Neuronal stem cell (in vitro differentiated cells): Measurements from ENCODE around the gene EPB41.

Source experiments
- DNase-seq: peaks from one replicate; pipeline ENCODE4 v3.0.0-alpha.2; 2013; ENCODE audit warnings: low spot score
- H2AFZ ChIP-seq: one replicate; pipeline ENCODE4 v1.6.1; 2013; ENCODE audit warnings: mild to moderate bottlenecking, low read length, inconsistent platforms
- H2AK5ac ChIP-seq: 2 replicates; pipeline ENCODE4 v1.6.1; 2013; ENCODE audit warnings: low read depth, mild to moderate bottlenecking, inconsistent platforms, low read length, moderate library complexity, mixed read lengths
- H2BK120ac ChIP-seq: 2 replicates; pipeline ENCODE4 v1.6.1; 2013; ENCODE audit warnings: low read depth, mild to moderate bottlenecking, inconsistent platforms, low read length, moderate library complexity, mixed read lengths
- H2BK12ac ChIP-seq: one replicate; pipeline ENCODE4 v1.6.1; 2013; ENCODE audit warnings: low read length, inconsistent platforms
- H2BK15ac ChIP-seq: 2 replicates; pipeline ENCODE4 v1.6.1; 2013; ENCODE audit warnings: mild to moderate bottlenecking, low read length, inconsistent platforms, mixed read lengths
- H2BK5ac ChIP-seq: one replicate; pipeline ENCODE4 v1.6.1; 2013; ENCODE audit warnings: inconsistent platforms, mild to moderate bottlenecking, low read length, moderate library complexity
- H3K14ac ChIP-seq: one replicate; pipeline ENCODE4 v1.6.1; 2013; ENCODE audit warnings: low read length, inconsistent platforms
- H3K18ac ChIP-seq: 2 replicates; pipeline ENCODE4 v1.6.1; 2013; ENCODE audit warnings: low read length, inconsistent platforms
- H3K23ac ChIP-seq: 2 replicates; pipeline ENCODE4 v1.6.1; 2013; ENCODE audit warnings: low read depth, mild to moderate bottlenecking, mixed read lengths, low read length, inconsistent platforms; ENCODE audit not compliant: poor library complexity
- H3K27ac ChIP-seq: replicated peaks from 3 replicates; pipeline ENCODE4 v1.5.1; 2013; ENCODE audit warnings: low read length, inconsistent platforms
- H3K27me3 ChIP-seq, 3 experiments: 2 replicates each; pipeline ENCODE4 v1.6.1; 2013; ENCODE audit warnings: low read length in 3 of 3, mild to moderate bottlenecking in 2 of 3, inconsistent platforms in 1 of 3, low read depth in 1 of 3, mixed read lengths in 1 of 3, moderate library complexity in 1 of 3; ENCODE audit not compliant: control insufficient read depth in 3 of 3, insufficient read depth in 3 of 3
- H3K36me3 ChIP-seq, 2 donors: replicated peaks in 1 of 2; 2 replicates each; pipeline ENCODE4 v1.6.1; 2013; ENCODE audit warnings: low read length in 2 of 2; ENCODE audit not compliant: control insufficient read depth in 2 of 2, insufficient read depth in 2 of 2
- H3K4ac ChIP-seq: 2 replicates; pipeline ENCODE4 v1.6.1; 2013; ENCODE audit warnings: inconsistent platforms, mild to moderate bottlenecking, low read length, moderate library complexity
- H3K4me1 ChIP-seq, 2 donors: 1 replicate in 1 of 2; 2 replicates in 1 of 2; pipeline ENCODE4 v1.6.1; 2013; ENCODE audit warnings: low read length in 2 of 2, low read depth in 1 of 2; ENCODE audit not compliant: control insufficient read depth in 2 of 2, insufficient read depth in 1 of 2
- H3K4me2 ChIP-seq: one replicate; pipeline ENCODE4 v1.6.1; 2013; ENCODE audit warnings: mild to moderate bottlenecking, low read length, inconsistent platforms; ENCODE audit not compliant: insufficient read depth, poor library complexity, severe bottlenecking
- H3K4me3 ChIP-seq, 2 donors: 2 replicates each; pipeline ENCODE4 v1.5.1; 2013; ENCODE audit warnings: low read length in 2 of 2, mild to moderate bottlenecking in 2 of 2, inconsistent platforms in 1 of 2, moderate library complexity in 1 of 2
- H3K79me1 ChIP-seq: one replicate; pipeline ENCODE4 v1.6.1; 2013; ENCODE audit warnings: low read depth, mild to moderate bottlenecking, inconsistent platforms, low read length, moderate library complexity
- H3K9ac ChIP-seq: one replicate; pipeline ENCODE4 v1.6.1; 2013; ENCODE audit warnings: mild to moderate bottlenecking, low read depth, low read length, inconsistent platforms; ENCODE audit not compliant: poor library complexity
- H3K9me3 ChIP-seq, 2 donors: replicated peaks in 1 of 2; 2 replicates each; pipeline versions ENCODE3 to v1.6.1; 2013; ENCODE audit warnings: low read length in 2 of 2, mild to moderate bottlenecking in 2 of 2, inconsistent platforms in 1 of 2, low read depth in 1 of 2, mixed read lengths in 1 of 2, moderate library complexity in 1 of 2; ENCODE audit not compliant: control insufficient read depth in 2 of 2, insufficient read depth in 1 of 2
- H4K8ac ChIP-seq: one replicate; pipeline ENCODE4 v1.6.1; 2013; ENCODE audit warnings: low read depth, mild to moderate bottlenecking, inconsistent platforms, low read length, moderate library complexity
- H4K91ac ChIP-seq: one replicate; pipeline ENCODE4 v1.6.1; 2013; ENCODE audit warnings: low read length, low read depth, mild to moderate bottlenecking, inconsistent platforms; ENCODE audit not compliant: poor library complexity
- WGBS, 2 donors: extraction: QIAGEN DNeasy Blood & Tissue Kit; methylation state at CpG; one replicate each; pipeline ENCODE4 v1.1.7; 2013; ENCODE audit warnings: missing lambda C conversion rate in 2 of 2, mixed read lengths in 1 of 2; ENCODE audit not compliant: insufficient read length in 2 of 2, insufficient replicate concordance in 1 of 2; ENCODE audit errors: extremely low coverage in 2 of 2; 5-methylcytosine and 5-hydroxymethylcytosine counted together

The EPB41 gene

DNA sequence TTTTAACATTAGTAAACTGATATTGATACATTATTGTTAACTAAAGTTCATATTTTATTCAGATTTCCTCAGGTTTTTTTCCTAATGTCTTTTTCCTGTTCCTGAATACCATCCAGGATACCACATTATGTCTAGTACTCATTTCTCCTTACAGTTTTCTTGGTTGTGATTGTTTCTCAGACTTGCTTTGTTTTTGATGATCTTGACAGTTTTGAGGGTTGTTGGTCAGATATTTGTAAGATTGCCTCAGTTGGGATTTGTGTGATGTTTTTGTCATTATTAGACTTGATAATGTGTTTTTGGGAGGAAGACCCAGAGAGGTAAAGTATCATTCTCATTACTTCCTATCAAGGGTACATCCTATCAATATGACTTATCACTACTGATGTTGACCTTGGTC is 19.5 kb downstream of the EPB41 start:
- Histone ChIP-seq H3K14ac (no peak overlapping the region), H3K23ac (no peak overlapping the region), H3K4me3 (no peak overlapping the region), H2BK5ac (no peak overlapping the region), H3K4ac (no peak overlapping the region), H2BK12ac (no peak overlapping the region), H3K9ac (no peak overlapping the region), H3K27ac (no peak overlapping the region), H2BK120ac (no peak overlapping the region), H3K36me3 (no peaks in the 10 kb centered on the region), H4K8ac (no peak overlapping the region), H2AK5ac (no peak overlapping the region), H3K18ac (no peak overlapping the region), H3K9me3 (peaks cover 0 to 12% of the 10 kb centered on the region in 2 donors), H2BK15ac (no peak overlapping the region), H2AFZ (no peak overlapping the region), H3K4me2 (no peak overlapping the region), H3K27me3 (no peaks in the 10 kb centered on the region), H4K91ac (no peak overlapping the region), H3K4me1 (no peaks in the 10 kb centered on the region), H3K79me1 (peaks cover 2% of the 10 kb centered on the region)
- DNase-seq, result no peak

DNA sequence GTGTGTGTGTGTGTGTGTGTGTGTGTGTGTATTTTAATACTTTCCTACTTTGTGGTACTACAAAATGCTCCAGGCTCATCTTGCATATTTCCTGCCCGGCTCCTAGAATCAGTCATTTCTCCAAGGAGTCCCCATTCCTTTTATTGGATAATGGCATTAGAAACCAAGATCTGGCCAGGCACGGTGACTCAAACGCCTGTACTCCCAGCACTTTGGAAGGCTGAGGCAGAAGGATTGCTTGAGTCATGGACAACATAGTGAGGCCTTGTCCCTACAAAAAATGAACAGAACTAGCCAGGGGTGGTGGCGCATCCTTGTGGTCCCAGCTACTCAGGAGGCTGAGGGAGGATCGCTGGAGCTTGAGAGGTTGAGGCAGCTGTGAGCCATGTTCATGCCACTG is 20.3 kb downstream of the EPB41 start:
- Histone ChIP-seq H4K91ac (no peak overlapping the region), H3K4ac (no peak overlapping the region), H3K14ac (no peak overlapping the region), H2BK5ac (no peak overlapping the region), H3K23ac (no peak overlapping the region), H3K18ac (no peak overlapping the region), H3K79me1 (peaks cover 2% of the 10 kb centered on the region), H2AFZ (no peak overlapping the region), H3K4me2 (no peak overlapping the region), H3K4me1 (no peaks in the 10 kb centered on the region), H2AK5ac (no peak overlapping the region), H3K27me3 (no peaks in the 10 kb centered on the region), H3K27ac (no peak overlapping the region), H4K8ac (no peak overlapping the region), H3K9me3 (peaks cover 0 to 19% of the 10 kb centered on the region in 2 donors), H2BK120ac (no peak overlapping the region), H2BK12ac (no peak overlapping the region), H3K36me3 (no peaks in the 10 kb centered on the region), H3K4me3 (no peak overlapping the region), H3K9ac (no peak overlapping the region), H2BK15ac (no peak overlapping the region)
- DNase-seq, result no peak
- no CpG with 5 or more reads among the region's 5 CpGs for WGBS, 2 donors

DNA sequence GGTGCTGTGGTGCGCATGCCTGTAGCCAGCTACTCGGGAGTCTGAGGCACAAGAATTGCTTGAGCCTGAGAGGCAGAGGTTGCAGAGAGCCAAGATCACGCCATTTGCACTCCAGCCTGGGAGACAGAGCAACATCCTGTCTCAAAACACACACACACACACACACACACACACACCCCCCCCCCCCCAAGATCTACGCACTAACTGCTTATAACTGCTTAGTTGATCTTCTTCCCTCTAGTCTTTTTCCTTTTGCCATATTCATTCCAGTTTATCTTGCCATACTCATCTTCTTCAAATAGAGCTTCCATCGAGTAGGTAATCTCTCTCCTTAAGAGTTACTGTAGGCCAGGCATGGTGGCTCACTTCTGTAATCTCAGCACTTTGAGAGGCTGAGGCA is 20.9 kb downstream of the EPB41 start:
- no peak overlapping the region for H3K4me3 ChIP-seq
- H4K8ac ChIP-seq, result no peak overlapping the region
- no peaks in the 10 kb centered on the region for H3K27me3 ChIP-seq
- H2BK12ac ChIP-seq, result no peak overlapping the region
- H3K9ac ChIP-seq, result no peak overlapping the region
- no peak overlapping the region for H3K4me2 ChIP-seq
- no peak overlapping the region for H2AK5ac ChIP-seq
- peaks cover 2% of the 10 kb centered on the region for H3K79me1 ChIP-seq
- H3K18ac ChIP-seq, result no peak overlapping the region
- H2BK15ac ChIP-seq, result no peak overlapping the region
- WGBS, 2 donors, result no CpG with 5 or more reads among the region's 5 CpGs
- peaks cover 0 to 23% of the 10 kb centered on the region in 2 donors for H3K9me3 ChIP-seq
- H2BK5ac ChIP-seq, result no peak overlapping the region
- no peaks in the 10 kb centered on the region for H3K4me1 ChIP-seq
- H3K27ac ChIP-seq, result no peak overlapping the region
- DNase-seq, result no peak
- H2BK120ac ChIP-seq, result no peak overlapping the region
- H3K23ac ChIP-seq, result no peak overlapping the region
- H3K36me3 ChIP-seq, result no peaks in the 10 kb centered on the region
- no peak overlapping the region for H3K14ac ChIP-seq
- H3K4ac ChIP-seq, result no peak overlapping the region
- H4K91ac ChIP-seq, result no peak overlapping the region
- H2AFZ ChIP-seq, result no peak overlapping the region

DNA sequence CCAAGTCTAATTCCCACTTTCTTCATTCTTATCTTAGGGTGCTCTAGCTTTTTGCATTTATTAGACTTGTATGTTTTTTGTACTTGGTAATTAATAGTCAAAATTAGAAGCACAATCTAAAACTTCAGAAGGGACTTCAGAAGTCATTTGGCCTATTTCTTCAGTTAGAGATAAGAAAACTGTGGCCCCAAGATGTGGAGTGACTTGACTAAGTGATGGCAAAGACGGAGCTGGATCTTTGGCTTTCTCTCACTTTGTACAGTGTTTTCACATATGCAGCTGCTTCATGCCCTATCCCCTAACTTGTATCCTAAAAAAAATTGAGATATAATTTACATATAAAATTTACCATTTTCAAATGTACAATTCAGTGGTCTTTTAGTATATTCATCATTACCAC is 21.7 kb downstream of the EPB41 start:
- H3K23ac ChIP-seq, result no peak overlapping the region
- DNase-seq, result no peak
- no peaks in the 10 kb centered on the region for H3K27me3 ChIP-seq
- H2BK12ac ChIP-seq, result no peak overlapping the region
- no peaks in the 10 kb centered on the region for H3K36me3 ChIP-seq
- no peak overlapping the region for H3K27ac ChIP-seq
- no peak overlapping the region for H3K4me3 ChIP-seq
- H3K18ac ChIP-seq, result no peak overlapping the region
- WGBS, 2 donors, result no CpG with 5 or more reads among the region's 1 CpG
- H3K14ac ChIP-seq, result no peak overlapping the region
- H3K79me1 ChIP-seq, result peaks cover 2% of the 10 kb centered on the region
- H4K8ac ChIP-seq, result no peak overlapping the region
- H2BK5ac ChIP-seq, result no peak overlapping the region
- no peak overlapping the region for H2BK15ac ChIP-seq
- H3K9me3 ChIP-seq, result peaks cover 0 to 23% of the 10 kb centered on the region in 2 donors
- H3K4me2 ChIP-seq, result no peak overlapping the region
- no peak overlapping the region for H2AK5ac ChIP-seq
- H3K4me1 ChIP-seq, result no peaks in the 10 kb centered on the region
- no peak overlapping the region for H3K4ac ChIP-seq
- no peak overlapping the region for H2AFZ ChIP-seq
- H2BK120ac ChIP-seq, result no peak overlapping the region
- H4K91ac ChIP-seq, result no peak overlapping the region
- H3K9ac ChIP-seq, result no peak overlapping the region
